IPS-11a (cell line): ENCODE measurements around the gene GON4L.
"Not testable (repeated sequence)": the region's sequence is repeated elsewhere in the genome, so short reads cannot be mapped to it uniquely, and the experiment has no call there.

Experiments
- H3K4me3 ChIP-seq: one replicate; pipeline ENCODE4 v1.5.1; 2013; ENCODE audit warnings: low read depth, low read length, control low read depth

GON4L gene

DNA sequence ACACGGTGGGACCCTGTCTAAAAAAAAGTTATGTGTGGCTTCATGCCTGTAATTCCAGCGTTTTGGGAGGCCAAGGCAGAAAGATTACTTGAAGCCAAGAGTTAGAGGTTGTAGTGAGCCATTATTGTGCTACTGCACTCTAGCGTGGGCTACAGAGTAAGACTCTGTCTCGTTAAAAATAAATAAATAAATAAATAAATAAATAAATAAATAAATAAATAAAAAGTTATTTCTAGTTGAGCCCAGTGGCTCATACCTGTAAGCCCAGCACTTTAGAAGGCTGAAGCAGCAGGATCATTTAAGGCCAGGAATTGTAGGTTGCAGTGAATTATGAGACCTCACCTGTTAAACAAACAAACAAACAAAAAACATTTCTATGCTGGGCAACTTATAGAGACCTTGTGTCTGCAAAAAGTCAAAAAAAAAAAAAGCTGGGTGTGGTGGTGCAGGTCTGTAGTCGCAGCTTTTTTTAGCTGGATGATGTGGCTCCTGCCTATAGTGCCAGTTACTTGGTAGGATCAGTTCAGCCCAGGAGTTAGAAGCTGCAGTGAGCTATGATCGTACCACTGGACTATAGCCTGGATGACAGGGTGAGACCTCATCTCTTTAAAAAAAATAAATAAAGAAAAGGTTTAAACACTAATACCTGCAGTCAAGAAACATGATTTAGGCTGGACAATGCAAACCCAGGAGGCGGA is 25.6 kb downstream of the GON4L start:
- H3K4me3 ChIP-seq: no peak overlapping the region

DNA sequence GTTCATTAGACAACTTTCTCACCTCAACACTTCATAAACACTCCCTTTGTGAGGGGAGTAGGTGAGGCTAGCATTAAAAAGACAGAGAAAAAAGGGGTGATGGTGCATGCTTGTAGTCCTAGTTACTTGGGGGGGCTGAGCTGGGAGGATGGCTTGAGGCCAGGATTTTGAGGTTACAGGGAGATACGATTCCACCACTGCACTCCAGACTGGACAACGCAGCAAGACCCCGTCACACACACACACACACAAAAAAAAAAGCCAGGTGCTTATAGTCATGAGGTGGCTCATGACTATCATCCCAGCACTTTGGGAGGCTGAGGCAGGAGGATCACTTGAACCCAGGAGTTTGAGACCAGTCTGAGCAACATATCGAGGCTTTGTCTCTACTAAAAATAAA is 29.6 kb downstream of the GON4L start:
- H3K4me3 ChIP-seq: no peak overlapping the region

DNA sequence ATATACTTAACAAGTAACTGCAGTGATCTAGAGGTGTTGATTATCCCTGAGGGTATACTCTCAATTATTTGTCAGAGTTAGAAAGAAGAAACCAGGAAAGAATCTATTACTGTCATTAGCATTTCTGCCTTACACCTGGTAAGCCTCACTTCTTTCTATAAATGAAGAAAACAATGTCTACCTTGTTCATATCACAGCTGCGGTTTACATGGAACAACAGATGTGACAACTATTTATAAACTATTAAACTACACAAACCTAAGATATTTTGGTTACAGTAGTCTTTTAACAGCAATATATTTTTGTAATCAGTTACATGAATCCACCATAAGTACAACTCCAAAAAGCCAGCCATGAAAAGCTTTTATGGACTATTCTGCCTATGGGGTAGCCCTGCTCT is 40.7 kb downstream of the GON4L start:
- H3K4me3 ChIP-seq: no peak overlapping the region

DNA sequence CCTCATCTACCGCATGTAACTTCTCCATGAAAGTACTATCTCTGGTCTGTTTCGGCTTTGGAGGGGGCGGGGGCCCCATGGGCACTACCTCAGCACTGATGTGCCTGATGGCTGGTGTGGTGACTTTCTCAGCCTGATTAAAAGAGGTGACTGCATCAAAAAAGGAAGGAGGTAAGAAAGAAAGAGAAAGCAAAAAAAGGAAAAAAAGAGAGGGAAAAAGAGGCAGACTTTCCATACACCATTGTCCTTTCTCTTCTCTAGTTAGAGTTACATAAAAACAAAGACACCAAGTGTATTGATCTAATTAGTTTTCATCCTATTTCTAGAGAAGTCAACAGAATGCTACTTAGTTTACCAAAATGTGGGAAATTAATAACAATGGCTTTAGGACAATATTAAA is 43.3 kb downstream of the GON4L start:
- H3K4me3 ChIP-seq: no peak overlapping the region

DNA sequence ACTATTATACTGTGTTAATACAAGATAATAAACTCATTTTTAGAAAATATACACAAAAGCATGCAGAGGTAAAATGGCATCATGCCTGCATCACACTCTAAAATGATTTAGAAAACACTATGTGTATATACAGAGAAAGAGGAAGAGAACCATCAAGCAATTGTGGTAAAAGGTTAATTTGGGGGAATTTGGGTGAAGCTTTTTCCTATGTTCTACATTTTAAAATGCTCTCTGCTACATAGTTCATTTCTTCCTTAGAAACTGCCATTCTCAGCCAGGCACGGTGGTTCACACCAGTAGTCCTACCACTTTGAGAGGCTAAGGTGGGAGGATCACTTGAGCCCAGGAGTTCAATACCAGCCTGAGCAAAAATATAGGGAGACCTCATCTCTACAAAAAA is 44.1 kb downstream of the GON4L start:
- H3K4me3 ChIP-seq: no peak overlapping the region

DNA sequence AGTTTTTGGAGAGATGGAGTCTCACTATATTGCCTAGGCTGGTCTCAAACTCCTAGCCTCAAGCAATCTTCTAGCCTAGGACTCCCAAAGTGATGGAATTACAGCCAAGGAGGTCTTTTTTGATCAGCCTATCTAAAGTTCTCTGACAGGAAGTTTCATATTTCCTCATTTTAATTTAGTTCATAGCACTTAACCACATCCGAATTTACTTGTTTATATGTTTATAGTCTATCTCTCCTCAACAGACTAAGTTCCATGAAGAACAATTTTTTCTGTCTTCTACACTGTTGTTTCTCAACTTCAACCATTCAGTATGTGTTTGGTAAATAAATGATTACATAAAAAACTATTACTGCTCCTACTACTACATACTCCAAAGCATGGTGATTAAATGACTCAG is 47.9 kb downstream of the GON4L start:
- H3K4me3 ChIP-seq: no peak overlapping the region

DNA sequence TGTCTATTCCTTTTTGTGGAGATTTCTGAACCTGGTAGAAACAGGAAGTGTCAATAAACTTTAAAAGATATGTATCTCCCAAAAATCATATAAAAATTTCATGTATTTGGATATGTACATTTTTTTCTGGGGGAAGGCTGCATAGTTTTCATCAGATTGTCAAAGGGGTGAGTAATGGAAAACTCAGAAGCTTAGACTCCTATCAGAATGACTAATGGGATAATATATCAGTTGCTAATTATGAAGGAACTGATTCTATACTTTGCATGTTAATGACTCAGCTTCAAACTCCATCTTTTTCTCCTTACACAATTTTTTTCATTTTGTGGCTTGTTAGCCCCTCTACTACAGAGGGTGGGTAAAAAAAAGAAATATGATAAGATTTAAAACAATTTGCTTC is 55.9 kb downstream of the GON4L start:
- no peak overlapping the region for H3K4me3 ChIP-seq

DNA sequence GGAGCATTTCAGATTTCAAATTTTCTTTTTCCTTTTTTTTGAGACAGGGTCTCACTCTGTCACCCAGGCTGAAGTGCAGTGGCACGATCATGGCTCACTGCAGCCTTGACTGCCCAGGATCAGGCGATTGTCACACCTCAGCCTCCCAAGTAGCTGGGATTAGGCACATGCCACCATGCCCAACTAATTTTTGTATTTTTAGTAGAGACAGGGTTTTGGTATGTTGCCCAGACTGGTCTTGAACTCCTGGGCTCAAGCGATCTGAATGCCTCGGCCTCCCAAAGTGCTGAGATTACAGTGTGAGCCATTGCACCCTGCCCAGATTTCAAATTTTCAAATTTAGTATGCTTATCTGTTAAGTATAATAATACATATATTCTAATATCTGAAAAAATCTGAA is 61.4 kb downstream of the GON4L start:
- not testable (repeated sequence) for H3K4me3 ChIP-seq

DNA sequence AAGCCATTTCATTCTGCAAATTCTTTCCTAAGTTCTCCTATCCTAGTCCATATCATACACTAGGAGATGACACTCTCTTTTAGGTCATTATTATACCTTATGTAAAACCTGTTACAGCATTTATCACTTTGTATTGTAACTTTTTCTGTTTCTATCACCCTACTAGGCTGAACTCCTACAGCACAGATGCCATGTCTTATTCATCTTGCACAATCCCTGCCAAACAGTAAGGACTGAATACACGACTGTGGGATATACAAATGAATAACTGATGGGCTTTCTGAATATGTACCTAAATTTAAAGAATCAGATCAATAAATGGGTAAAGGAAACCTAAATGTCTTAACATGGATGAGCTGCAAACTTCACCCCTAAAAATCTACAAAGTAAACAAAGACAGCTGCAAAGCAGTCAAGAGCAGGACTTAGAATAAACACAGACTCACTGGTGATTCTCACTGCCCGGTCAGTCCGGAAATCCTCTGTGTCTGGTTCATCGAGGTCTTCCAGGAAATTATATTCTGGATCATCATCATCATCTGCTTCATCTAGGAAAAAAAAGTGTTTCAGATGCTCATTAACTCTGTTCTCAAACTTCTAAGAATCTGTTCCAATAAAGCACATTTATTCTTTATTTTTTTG is 62.3 kb downstream of the GON4L start:
- no peak overlapping the region for H3K4me3 ChIP-seq

DNA sequence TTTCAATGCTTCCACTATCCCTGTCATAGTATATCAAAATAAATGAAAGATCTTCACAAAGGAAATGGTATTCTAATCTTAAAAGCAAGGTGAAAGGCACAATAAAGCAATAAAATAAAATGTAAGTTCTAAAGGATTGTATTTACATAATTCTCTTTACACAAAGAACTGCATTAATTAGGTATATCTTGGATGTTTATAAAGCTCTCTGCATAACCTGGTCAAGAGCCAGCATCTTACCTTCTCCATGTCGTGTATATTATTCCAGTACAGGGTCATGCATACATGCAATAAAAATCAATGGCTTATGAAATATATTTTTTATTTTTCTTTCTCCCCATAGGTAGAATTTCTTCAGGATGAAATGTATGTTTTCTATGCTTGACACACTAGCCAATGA is 63.8 kb downstream of the GON4L start:
- no peak overlapping the region for H3K4me3 ChIP-seq

DNA sequence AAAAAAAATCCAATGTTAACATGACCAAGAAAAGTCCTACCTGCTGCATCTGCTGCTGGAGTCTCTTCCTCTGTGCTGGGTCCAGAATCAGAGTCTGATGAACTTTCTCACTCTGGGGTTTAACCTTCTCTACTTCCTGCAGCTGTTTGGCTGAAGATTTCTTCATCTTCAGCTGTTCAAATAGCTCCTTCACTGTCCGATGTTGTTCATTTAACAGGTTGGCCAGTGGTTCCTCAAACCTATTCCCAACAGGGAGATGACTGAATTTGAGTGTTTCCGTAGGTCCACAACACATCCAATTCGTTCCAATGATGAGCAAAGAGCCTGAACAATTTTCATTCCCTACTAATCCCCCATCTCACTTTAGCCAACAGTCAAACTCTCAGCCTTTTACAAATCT is 79.4 kb downstream of the GON4L start:
- no peak overlapping the region for H3K4me3 ChIP-seq

DNA sequence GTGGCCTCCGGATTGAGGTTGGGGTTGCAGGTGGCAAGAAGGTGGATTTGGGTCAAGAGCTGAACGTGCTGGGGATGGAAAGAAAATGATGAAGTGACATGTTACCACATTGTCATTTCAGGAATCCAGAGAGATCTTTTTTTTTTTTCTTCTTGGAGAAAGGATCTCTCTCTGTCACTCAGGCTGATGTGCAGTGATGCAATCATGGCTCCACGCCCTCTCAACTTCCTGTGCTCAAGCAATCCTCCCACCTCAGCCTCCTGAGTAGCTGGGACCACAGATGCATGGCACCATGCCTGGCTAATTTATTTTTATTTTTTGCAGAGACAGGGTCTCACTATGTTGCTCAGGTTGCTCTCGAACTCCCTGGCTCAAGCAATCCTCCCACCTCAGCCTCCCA is 80.6 kb downstream of the GON4L start:
- H3K4me3 ChIP-seq: no peak overlapping the region

DNA sequence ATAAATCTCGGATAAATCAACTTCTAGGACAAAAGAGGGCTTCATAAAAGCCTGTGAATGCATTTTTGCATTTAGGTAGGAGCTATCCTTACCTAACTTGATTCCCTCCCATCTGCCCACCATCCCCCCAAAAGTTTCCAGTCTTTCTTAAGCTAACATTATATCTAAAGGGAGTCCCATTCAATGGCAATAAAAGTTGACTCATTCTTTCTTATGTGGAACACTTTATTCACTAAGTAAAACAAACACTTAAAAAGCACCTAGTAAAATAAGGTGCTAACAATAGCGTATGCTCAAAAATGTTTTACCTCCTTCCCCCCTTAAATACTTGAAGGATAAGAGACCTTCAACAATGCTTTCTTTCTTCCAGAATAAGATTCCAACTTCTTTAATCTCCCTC is 83.8 kb downstream of the GON4L start:
- H3K4me3 ChIP-seq: no peak overlapping the region

DNA sequence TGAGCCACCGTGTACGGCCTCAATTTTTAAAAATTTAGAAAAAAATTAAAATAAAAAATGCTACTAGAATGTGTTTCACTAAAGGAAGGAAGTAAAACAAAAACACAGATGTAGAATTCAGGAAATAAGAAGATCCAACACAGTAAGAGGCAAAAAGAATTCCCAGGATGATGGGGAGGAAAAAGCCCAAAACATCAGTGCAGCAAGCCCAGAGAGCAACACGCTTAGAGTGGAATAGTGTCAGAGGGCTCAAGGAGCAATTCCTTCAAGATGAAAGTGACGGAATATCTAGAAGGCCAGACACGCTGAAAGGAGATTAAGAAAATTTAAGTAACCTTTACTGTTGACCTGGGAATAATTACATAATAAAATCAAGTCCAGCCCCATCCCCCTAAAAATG is 87.8 kb downstream of the GON4L start:
- no peak overlapping the region for H3K4me3 ChIP-seq

DNA sequence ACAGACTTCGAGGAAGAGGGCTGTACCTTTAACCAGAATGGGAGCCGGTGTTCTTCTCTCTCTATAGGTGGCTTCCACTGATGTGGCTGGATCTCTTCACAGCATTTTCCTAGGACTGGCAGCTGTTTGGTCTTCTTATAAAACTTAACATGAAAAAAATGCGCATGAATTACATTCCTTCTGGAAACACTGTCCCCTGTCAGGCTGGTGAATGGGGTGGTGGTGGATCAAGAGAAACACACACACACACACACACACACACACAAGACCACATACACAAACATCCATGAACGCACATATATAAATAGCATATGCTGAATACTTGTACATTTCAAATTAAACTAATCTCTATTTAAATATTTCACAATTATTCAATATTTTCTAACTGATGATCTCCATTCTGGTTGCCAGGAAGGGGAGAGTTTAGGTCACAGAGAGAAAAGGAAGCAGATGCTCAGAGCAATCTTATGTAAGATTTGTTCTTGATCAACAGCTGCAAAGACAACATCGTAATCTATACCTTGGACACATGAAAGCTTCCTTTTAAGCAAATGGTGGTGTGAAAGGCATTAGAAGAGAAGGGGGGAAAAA is 89.5 kb downstream of the GON4L start:
- H3K4me3 ChIP-seq: not testable (repeated sequence)

DNA sequence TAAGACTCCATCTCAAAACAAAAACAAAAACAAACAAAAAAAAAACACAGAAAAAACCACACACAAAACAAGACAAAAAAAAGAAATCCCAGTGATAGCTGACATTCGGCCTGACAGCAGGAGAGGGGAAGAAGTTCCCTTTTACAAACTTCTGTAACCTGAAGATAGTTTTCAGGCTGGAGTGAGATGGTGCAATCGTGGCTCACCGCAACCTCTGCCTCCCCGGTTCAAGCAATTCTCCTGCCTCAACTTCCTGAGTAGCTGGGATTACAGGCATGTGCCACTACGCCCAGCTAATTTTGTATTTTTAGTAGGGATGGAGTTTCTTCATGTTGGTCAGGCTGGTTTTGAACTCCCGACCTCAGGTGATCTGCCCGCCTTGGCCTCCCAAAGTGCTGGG is 93.0 kb downstream of the GON4L start:
- H3K4me3 ChIP-seq: not testable (repeated sequence)

DNA sequence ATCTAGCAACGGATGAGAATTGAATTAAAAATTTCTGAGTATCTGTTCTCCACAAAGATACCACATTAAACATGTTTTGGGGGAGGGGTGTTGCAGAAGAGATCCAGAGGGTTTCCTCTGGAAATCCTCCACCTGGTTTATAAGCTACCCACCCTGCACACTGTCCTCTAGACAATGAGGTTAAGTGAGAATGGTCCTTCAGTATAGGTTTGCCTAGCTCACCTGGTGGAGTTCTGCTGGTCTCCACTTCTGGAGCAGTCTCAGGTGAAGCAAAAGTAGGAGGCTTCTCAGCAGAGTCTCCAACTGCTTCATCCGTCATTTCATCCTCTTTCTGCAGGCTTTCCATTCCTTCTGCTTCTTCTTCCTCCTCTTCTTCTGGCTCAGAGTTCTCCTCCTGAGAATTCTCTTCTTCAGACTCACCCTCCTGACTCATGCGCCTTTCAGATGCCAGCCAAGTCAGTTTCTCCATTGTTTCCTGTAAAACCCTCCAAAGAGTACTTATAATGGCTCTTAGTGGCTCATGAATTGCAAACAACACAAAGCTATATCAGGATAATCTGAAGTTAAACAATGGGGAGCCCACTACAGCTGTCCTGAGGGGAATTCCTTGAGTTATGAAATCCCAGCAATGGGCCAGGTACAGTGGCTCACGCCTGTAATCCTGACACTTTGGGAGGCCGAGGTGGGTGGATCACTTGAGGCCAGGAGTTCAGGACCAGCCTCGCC is 93.8 kb downstream of the GON4L start:
- H3K4me3 ChIP-seq: not testable (repeated sequence)

DNA sequence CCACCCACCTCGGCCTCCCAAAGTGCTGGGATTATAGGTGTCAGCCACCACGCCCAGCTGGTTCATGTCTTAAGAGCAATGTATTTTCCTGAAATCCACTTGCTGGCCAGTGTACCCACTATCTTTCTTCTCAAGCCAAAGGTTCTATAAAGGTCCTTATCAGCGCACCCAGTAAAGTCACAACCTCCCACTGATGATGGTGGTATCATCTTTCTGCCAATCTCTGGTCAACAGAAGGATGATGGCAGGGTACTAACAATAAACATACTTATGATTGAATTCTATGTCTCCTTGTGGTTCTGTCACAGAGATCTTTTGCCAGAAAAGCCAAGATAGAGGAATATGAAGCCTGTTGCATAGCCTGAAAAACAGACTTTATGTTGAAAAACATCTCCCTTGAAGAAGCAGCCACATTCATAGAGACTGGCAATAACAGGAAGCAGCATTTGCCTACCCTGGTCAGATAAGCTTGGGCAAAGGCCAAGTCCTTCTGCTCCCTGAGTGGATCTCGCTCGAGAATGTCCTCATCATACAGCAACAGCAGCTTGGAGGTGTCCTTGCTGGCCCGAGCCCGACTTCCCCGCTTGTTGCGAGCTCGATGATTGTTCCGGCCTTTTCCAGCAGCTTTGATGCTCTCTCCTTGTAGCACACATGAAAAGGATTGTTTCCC is 95.1 kb downstream of the GON4L start:
- no peak overlapping the region for H3K4me3 ChIP-seq

DNA sequence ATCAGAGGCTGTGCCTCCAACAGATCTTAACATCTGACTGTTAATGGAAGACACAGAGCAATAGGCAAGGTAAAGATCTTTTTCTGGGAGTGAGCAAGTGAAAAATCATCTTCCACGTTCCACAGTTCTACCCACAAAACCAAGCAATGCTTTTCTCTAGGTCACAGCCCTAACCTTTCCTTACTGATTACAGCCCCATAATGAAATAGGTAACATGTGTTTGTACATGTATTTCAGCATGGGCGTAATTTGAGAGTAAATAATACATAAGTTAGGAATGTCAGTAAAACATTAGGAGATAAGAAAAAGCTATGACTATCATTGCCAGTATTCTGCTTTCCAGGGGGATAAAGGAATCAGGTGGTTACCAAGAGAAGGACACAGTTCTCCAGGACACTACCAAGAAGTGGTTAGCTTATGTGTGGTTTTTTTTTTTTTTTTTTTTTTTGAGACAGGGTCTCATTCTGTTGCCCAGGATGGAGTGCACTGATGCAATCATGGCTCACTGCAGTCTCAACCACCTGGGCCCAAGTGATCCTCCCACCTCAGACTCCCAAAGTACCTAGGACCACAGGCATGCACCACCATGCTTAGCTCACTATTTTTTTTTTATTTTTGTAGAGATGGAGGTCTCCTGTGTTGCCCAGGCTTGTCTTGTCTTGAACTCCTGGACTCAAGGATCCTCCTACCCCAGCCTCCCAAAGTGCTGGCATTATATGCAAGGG is 96.1 kb downstream of the GON4L start:
- no peak overlapping the region for H3K4me3 ChIP-seq

DNA sequence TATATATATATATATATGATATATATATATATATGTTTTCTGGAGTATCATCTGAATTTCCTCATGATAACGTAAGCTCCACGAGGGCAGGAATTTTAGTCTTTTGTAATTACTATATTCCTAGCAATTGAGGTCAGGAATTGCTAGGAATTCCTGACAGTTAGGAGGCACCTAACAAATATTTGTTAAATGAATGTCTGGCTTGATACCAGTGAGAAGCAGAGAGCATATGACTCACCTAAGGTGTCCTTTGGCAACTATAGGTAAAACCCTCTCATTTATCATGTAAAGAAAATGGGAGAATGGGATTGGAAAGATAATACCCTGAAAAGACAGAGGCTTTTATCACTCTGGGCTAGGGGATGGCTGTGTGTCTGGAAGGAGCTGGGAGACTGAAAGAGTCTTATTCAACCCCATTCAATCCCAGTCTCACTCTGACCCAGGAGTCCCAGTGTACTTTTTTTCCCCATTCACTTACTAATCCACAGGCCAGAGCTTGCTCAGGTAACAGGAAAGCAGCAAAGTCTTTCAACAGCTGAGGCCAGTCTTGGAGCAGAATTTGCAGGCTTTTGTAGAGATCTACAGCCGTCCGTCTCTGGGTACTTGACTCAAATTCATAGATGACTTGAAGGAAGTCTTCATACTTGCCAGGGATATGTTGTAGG is 96.9 kb downstream of the GON4L start:
- H3K4me3 ChIP-seq: no peak overlapping the region
